Central memory CD4-positive, alpha-beta T cell (primary cell): ENCODE results near the gene ANXA6.
A peak's percentile ranks its signal among the peaks of the same experiment; 100 is the strongest.

Source experiments
- DNase-seq: peaks from one replicate; pipeline ENCODE4 v3.0.0; 2022

The ANXA6 gene

DNA sequence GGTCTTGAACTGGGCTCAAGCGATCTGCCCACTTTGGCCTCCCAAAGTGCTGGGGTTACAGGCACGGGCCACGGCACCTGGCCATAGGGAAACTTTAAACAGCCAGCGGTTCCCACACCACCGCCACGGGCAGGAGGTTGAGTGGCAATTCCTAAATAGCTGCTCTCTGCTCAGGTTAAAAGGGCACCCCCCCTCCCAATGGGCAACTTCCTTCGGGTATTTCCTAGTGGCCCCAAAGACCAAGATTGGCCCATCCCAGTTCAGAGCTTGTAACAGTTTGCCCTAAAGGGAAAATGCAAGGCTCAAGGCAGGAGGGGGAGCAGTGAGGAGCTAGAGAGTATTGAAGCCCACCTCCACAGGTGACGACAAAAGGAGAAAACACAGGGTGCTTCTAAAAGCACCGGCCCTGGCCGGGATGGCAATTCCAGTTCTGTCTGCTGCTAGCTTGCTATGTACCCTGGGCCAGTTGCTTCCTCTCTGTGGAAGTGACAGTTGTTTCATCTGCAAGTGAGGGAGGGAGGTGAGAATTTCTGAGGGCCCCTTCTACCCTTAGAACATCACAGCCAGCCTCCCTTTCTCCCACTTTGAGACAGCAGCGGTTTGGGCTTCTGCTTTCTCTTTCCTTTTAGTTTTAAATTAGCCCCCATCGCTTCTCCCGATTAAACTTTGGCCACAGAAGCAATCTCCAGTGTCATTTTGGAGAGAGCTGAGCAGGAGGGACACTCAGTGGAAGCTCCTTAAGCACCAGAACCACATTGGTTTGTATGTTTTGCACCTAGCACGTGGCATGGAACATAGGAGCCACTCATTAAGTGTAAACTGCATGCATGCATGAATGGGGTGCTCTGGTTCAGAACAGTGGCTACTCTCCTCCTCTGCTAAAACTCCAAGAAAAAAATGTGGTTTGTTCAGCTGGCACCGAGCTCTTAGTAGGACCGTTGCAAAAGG lies 59.5 kb downstream of the ANXA6 start:
- no peak for DNase-seq

DNA sequence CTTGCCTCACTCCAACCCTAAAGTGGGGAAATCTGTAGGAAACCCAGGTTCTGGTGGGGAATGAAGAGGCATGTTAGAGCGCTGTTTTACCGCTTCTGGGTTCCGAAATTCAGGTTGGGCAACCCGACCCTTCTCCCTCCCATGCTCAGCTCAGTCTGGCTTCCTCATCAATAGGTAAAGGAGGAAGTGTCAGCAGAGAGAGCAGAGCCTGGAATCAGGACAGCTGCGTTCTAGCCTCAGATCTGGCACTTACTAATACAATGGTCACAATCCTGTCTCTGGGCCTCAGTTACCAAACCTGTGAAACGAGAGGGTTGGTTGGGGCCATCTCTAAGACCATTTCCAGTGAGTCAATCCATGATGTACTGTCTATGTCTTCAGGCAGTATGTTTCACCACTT lies 60.5 kb downstream of the ANXA6 start:
- no peak for DNase-seq

DNA sequence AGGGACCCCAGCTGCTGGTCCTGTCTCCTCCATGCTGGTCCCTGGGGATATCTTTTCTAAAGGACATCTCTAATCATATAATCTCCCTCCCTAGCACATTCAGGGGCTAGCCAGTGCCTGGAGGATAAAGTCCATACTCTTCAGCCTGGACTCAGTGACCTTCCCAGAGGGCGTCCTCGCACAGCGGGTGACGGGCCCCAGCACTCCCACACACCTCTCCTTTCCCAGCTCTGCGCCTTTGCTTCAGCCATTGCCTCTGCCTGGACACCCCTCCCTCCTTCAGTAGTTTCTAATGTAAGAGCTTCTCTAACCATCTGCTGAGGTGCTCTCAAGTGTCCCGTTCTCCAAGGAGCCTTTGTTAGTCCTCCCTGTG lies 61.6 kb downstream of the ANXA6 start:
- no peak for DNase-seq

- DNase-seq, result no peak
Measured at GRCh38 chr5:151095341-151096000, 62.1 kb downstream of the ANXA6 start.

DNA sequence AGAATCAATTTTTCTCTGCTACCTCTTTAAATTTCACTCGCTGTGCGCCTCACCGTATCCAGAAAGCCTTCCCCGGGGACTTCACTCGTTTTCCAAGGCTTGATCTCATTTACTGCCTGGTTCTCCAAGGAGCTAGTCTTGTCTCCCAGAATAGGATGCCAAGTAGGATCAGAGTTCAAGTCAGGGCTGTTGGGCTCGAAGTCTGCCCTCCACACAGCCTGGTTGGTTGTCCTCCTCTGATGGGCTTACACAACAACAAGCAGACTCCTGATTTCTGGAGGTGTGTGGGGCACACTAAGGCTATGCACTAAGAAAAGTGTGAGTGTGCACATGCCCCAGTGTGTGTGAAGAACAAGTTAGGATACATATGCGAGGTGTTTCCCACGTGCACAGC lies 62.7 kb downstream of the ANXA6 start:
- DNase-seq, result no peak

- peak; percentile 43 for DNase-seq
Measured at GRCh38 chr5:151094030-151094851, 63.3 kb downstream of the ANXA6 start.

- DNase-seq, result no peak
Measured at GRCh38 chr5:151093476-151093889, 64.1 kb downstream of the ANXA6 start.

DNA sequence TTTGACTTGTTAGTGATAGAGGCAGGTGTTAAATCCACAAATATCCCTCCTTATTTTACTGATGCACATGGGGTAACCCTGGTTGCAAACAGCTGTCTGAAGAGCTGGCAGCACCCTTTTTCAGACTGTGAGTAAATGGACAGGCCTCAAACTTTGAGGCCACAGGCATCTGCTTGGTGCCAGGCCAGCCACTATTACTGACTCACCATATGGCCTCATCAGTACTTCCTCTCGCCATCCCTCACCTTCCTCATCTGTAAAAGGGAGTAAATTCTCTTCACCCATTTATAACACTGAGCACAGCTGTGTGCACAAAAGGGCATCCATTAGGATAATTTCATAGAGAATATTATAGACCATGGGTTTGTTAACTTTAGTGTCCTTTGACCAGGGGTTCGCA lies 64.8 kb downstream of the ANXA6 start:
- no peak for DNase-seq

DNA sequence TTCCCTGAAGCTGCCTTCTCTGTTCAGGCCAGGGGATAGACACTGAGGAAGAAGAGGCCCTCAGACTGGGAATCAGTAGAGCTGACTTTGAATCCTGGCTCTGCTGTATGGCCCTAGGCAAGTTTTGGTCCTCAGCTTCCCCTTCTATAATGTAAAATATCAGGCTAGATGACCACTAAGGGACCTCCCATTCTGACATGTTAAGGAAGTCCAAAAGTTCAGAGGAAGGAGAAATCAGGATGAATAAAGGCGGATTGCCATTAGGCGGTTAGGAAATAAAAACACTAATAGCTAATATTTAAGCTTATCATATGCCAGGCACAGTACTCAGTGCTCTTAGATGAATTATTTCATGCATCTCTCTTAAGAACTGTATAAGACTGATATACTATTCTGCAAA lies 67.9 kb downstream of the ANXA6 start:
- DNase-seq, result no peak

DNA sequence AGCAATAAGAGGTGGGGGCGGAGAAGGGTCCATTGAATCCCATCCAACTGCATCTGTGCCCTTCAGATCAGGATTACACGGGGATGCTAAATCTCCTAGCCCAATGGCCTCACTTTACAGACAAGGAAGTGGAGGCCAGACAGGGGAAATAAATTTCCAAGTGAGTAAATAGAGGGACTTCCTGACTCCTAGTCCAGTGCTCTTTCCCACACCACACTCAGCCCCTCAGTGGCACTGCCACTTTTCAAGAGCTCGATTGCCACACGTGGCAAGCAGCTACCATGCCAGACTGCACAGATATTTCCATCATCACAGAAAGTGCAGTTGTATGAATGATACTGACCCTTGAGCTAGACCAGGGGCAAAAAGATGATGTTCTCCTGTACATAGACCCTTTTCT lies 68.6 kb downstream of the ANXA6 start:
- DNase-seq, result no peak

DNA sequence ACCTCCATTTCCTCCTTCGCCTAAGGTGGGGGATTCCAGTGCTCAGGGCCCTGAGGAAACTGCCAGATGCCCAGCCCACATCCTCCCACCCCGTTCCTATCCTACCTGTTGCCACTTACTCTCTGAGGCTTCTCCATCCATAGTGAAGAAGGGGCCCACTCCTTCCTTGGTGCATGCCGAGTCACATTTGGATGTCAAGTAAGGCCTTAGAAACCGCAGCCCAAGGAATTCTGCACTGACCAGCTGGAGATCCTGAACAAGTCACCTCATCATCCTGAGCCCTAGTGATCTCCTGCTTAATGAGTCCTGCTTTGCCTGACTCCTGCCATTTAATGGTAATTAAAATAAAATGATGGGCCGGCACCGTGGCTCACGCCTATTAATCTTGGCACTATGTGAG lies 70.1 kb downstream of the ANXA6 start:
- DNase-seq, result no peak

DNA sequence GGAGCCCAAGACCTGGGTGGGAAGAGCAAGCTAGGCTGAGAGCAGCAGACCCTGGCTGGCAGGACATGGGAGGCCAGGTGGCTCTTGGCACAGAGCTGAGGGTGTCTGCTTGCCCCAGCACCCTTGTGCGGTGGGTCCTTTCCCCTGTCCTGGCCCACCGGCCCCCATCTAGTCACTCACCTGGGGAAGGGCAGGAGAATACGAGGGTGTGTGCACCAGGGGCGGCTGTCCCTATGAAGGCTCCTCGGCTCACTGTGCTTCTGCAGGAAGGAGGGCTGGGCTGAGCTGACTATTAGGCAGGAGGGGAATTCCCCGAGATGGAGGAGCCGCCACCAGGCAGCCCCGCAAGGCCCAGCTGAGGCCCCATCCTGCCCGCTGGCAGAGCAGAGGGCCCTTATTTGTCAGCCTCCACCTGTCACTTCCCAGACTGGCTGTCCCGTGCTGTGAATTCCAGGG lies 70.6 kb downstream of the ANXA6 start:
- peak; percentile 67 for DNase-seq

DNA sequence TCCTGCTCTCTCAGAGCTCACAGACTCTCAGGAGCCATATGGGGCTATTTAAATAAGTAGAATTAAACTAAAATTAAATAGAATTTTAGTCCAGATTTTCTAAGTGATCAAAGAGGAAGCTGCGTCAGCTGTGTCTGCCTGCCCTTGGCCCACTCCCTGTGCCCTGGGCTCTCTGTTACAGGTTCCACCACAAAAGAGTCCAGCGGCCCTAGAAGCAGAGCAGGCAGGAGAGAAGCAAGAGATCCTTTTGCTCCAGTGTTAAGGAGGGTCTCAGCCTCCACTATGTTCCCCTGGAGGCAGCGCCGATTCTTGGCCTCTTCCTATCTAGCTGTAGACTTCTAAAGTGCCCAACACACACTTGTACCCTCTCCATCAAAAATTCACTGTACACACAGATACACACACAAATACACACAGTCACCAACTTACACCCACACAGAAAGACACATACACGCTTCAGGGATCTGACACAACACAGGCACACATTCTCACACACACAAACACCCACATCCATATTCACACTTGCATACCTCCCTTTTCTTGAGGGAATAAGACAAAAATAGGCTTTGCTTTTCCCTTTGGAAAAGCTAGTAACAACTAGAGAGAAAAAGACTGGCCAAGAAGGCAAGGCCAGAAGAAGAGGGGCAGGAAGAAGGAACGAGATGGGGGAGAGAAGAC lies 71.2 kb downstream of the ANXA6 start:
- no peak for DNase-seq

DNA sequence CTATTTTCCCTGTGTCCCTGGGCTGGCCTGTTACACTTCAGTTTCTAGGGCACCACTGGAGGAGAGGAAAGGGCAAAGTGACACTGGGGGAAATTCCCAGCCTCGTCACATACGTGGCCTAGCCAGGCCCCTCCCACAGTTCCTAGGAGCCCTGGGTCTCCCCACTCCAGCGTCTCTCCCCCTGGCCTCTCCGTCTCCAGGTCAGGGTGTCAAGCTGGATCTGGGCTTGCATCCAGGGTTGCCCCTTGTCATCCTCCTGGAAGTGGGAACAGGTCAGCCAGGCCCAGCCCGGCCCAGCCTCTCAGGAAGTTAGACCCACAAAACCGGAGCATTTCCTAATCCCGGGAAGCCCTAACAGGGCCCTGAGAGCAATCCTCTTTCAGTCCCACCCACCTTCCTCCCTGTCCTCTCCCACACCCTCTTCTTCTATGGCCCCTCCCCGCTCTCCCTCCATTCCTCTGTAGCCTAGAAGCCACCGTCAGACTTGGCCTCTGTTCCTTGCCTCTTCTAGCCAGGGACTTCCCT lies 72.0 kb downstream of the ANXA6 start:
- peak; percentile 64 for DNase-seq

DNA sequence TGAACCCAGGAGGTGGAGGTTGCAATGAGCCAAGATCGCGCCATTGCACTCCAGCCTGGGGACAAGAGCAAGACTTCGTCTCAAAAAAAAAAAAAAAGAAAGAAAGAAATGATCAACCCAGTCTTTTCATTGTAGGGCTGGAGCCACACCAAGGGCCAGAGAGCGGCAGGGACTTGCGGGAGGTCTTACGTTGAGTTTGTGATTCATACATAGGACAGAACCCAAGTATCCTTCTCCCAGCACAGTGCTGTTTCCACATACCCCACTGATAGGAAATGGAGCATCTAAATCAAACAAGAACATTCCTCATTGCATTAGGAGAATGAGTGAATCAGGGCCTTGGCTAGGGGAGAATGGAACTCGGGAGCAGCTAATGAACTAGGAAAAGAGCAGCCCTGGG lies 73.2 kb downstream of the ANXA6 start:
- DNase-seq, result no peak

- DNase-seq, result peak; percentile 71
Measured at GRCh38 chr5:151083081-151083676, 74.4 kb downstream of the ANXA6 start.

- no peak for DNase-seq
Measured at GRCh38 chr5:151082282-151082902, 75.2 kb downstream of the ANXA6 start.

GRCh38 chr5:151081431-151082281 lies 75.9 kb downstream of the ANXA6 start:
- no peak for DNase-seq

DNA sequence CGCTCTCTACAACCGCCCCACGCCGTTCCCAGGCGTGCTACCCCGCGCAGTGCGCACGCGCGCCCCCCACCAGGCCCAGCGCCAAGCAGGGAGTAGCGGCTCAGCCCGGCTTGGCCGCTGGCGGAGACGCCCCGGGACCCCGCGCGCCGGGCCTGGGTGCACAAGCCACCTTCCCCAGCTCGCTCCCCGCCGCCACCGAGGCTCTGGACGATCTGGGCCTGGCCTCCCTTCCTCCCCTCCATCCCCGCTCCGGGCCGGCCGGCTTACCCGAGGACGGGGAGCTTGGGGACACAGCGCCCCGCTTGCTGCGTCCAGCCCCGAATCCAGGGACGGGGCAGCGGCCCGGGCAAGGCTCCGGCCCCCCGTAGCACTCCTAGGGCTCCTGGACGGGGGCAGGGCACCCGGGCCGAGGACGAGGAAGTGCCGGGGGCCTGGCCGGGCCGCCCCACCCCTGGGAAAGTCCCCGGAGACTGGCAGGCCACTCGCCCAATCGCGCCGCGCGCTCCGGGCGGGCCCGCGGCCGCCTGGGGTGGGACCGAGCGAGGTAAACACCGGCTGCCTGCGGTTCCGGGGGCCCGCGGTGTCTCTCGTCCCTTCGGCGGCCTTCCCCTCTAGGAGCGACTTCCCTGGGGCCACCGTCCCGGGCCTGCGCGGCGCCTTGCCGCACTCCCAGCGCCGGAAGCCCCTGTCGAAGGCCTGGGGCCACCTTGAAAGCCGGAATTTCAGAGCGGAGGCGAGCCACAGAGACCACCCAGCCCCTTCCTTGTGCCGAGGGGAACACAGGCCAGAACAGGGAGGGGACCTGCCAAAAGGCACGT lies 76.8 kb downstream of the ANXA6 start, which contains the start of gene TNIP1:
Gene TNIP1 (minus strand): TSS at position 422 of the 818 bp plus-strand sequence. CDS start 15,939 bp downstream, outside the sequence.
- DNase-seq, result peak; percentile 95
